Fibroblast of pulmonary artery (primary cell): ENCODE measurements around the gene NR2F1.

Source experiments
- DNase-seq: peaks from one replicate; pipeline ENCODE4 v3.0.0-alpha.2; 2010; ENCODE audit warnings: low read depth
- H3K4me3 ChIP-seq: replicated peaks from 2 replicates; pipeline ENCODE4 v1.5.1; 2011; ENCODE audit warnings: low read depth, mild to moderate bottlenecking, control low read depth, low read length, moderate library complexity
- CTCF ChIP-seq: IDR thresholded peaks from 2 replicates; pipeline ENCODE4 v1.5.1; 2011; ENCODE audit warnings: mild to moderate bottlenecking, control low read depth, low read length, inconsistent platforms; ENCODE audit errors: missing control alignments

The NR2F1 gene

DNA sequence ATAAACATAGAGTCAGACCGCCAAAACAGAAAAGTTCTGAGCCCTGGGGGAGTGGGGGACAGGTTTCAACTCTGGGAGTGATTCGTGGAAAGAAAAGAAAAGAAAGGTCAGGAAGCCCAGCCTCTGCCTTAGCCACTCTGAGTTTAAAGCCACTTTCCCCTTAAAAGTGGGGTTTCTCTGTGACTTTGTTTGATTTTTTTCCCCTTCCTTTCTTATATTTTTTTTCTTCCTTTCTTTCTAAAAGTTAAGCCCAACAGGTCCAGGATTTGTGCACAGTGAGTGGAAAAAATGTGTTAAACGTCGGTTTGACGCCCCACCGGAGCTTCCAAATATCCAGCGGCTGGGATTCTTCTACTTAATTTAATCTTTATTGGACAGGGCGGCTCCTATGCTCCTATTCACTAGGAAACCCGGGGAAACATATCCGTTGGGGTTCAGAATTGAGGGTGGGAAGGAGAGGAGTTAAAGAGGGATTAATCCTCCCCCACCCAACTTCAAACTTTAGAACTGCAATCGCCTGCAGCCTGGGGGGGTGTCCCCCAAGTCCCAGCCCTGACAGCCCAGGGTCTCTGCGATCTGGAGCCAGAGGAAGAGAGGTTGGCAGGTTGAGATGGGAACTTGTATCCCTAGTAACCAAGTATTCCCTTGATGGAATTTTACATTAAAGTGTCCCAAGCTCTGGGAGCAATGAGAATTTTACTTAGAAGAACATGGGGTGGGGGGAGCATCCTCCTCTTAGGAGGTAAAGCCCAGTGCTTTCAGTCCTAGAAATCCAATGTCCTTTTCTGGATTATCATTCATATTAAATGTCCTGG lies 8.3 kb upstream of the NR2F1 start:
- H3K4me3 ChIP-seq, result no peak overlapping the region
- no peak for TF ChIP-seq CTCF
- DNase-seq, result no peak

GRCh38 chr5:93575461-93576414 lies 7.3 kb upstream of the NR2F1 start:
- DNase-seq, result no peak
- no peak overlapping the region for H3K4me3 ChIP-seq
- TF ChIP-seq CTCF, result no peak

- no peak for DNase-seq
- H3K4me3 ChIP-seq, result no peak overlapping the region
- TF ChIP-seq CTCF, result no peak
These were observed 5.8 kb upstream of the NR2F1 start for GRCh38 chr5:93576994-93577853.

DNA sequence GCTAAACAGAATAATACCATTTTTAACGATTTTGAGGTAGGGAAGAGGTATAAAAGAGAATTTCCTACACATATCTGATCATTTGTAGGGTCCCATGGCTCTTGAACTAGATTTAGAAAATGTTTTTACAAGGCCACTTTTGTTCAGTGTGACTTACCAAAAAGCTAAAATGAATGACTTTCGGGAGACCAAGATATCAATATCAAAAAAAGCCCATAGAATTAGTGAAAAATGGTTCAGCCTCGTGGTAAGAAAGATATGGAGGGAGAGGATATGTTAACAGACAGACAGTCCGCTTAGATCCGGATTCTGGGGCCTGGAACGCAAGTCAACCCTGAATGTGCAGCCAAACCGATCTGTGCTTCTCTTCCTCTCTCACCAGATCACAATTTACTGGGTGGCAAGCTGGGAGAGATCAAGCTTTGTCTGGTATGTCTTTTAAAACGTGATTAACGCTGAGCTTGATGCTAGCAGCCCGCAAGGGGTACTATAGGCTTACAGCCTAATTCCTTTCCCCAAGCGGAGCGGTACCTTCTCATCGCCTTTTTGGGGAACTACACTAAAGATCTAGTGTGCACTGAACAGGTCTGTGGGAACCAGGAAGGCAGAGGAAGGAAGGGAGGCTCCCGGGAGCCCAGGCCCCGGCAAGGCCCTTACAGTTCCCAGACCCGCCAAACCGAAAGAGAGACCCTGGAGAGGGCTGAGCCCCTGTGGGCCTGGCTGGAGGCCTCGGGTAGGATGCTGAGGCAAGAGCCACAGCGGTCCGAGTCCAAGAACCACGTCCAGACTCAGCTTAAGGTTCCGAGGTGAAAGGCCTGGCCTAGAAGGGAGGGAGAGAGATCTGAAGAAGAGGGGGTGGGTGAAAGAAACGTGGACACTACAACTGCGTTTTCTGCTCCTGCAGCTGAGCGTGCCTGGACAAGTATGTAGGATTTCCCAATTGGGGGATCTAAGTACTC lies 4.9 kb upstream of the NR2F1 start:
- H3K4me3 ChIP-seq, result no peak overlapping the region
- no peak for TF ChIP-seq CTCF
- no peak for DNase-seq

DNA sequence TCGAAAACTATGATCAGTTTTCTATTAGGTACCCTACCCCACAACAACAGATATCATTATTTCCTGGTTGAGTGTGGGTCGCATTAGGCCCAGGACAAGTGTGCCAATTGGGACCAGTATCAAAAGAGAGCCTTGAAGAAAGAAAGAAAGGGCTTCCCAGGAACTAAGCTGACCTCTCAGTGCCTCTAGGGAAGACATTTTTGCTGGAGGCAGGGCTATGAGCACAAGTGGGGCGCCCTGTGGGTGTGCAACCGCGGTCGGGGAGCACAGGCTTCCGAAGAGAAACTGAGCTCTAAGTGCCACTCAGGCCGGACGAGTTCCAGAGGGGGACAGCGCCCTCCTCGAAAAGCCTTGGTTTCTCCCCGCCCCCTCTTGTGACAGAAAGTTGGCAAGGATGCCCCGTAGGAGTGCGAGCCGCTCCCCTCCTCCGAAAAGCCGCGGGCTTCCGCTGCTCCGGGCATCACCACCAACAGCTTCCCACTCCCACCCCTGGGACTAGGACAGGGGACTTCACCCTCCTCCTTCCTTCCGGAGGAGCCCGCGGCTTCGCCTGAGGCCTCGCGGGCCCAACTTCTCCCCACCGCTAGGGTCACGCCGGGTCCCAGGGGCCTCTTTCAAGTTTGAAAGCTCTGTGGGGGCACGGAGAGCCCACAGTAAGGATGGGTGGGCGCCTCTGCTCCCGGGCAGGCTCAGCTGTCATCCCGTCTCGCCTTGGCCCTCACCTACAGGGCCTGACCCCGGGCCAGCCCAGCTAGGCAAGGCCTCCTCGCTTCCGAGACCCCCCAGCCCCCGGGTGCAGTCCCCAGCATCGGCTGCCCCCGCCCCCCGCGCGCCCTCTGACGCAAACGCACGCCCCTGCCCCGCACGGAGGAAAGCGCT lies 4.0 kb upstream of the NR2F1 start:
- TF ChIP-seq CTCF, result no peak
- DNase-seq, result peak; percentile 82
- peak overlapping the region; percentile 89 for H3K4me3 ChIP-seq
